ENCODE measurements around the gene WBP2NL.

DNA sequence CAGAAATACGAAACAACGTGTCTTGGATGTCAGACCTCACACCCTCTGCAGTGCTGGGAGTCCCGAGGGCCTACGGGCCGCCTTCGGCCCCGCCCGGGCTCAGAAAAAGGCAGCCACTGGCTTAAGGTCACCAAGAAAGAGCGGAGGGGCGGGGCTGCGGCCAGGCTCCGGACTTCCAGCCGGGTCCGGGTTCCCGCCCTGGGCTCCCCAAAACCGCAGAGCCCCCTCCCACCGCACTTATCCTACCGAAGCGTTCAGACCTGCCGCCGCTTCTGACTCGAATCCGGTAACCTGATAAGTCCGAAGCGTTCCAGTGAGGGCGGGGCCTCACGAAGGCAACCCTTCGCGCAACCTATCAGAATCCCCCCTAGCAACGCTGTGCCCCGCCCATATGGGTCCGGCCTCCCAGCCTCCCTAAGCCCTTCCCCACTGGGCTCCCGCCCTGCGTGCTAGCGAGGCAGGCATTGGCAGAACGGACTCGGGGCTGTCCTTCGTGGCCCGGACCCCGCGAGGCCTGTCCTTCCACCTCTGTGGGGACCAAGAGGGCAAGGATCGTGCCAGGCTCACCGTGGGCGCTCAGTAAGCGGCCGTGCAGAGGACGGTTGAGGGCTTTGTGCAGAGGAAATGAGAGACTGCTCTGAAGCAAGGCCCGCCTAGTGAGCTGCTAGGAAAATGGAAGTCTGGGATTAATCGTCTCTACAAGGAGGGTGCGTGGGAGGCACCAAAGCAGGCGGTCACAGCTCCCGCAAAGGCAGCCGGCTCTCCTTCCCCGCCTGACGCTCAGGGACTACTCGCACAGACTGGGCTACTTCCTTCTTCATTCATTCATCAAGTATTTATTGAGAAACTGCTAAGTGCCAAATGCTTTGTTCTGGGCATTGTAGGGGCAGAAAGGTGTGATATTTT lies 72.2 kb downstream of the WBP2NL start, which contains the start of gene NAGA:
- TF ChIP-seq CTCF (IDR thresholded peaks at IDR 0.05) (no peak), EZH2 (IDR thresholded peaks at IDR 0.05) (no peak)

Measured in neural progenitor cell (in vitro differentiated cells).